NT2/D1 (cell line): ENCODE data around the gene ZNF689.

ENCODE experiments used
- YY1 ChIP-seq: IDR thresholded peaks from 2 replicates; pipeline ENCODE4 v1.6.1; 2011; ENCODE audit not compliant: insufficient read length, insufficient read depth
- ZNF274 ChIP-seq: IDR thresholded peaks from 2 replicates; pipeline ENCODE4 v1.6.1; 2011; ENCODE audit warnings: mild to moderate bottlenecking, low read depth, low read length

DNA sequence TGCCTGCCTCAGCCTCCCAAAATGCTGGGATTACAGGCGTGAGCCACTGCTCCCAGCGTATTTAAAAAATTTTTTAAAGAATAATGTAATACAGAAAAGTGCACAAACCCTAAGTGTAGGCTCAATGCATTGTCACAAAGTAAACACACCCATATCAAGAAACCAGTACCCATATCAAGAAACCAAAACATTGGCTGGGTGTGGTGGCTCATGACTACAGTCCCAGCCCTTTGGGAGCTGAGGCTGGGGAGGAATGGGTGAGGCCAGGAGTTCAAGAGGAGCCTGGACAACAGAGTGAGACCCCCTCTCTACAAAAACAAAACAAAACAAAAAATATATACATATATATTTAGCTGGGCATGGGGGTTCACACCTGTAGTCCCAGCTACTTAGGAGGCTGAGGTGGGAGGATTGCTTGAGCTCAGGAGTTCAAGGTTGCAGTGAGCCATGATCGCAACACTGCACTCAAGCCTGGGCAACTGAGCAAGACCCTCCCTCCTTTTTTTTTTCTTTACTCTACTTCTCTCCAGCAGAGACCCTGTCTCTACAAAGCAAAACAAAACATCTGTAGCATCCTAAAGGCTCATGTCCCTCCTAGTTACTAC lies 31.3 kb upstream of the ZNF689 start:
- TF ChIP-seq ZNF274 = no peak
- no peak for TF ChIP-seq YY1
